GM12875 (cell line): ENCODE measurements around the gene DGCR6L.
A peak's percentile ranks its signal among the peaks of the same experiment; 100 is the strongest.
"Not testable (repeated sequence)": the region's sequence is repeated elsewhere in the genome, so short reads cannot be mapped to it uniquely, and the experiment has no call there.

Experiments used
- H3K4me3 ChIP-seq: one replicate; pipeline ENCODE4 v1.5.1; 2011; ENCODE audit warnings: low read depth, low read length, control low read depth
- TF ChIP-seq, protein P1 (sequence below): IDR thresholded peaks from 2 replicates; pipeline ENCODE4 v1.5.1; 2011; ENCODE audit warnings: low read depth, mild to moderate bottlenecking, control low read depth, inconsistent platforms, low read length, moderate library complexity, borderline replicate concordance; ENCODE audit not compliant: insufficient read depth

Gene DGCR6L

DNA sequence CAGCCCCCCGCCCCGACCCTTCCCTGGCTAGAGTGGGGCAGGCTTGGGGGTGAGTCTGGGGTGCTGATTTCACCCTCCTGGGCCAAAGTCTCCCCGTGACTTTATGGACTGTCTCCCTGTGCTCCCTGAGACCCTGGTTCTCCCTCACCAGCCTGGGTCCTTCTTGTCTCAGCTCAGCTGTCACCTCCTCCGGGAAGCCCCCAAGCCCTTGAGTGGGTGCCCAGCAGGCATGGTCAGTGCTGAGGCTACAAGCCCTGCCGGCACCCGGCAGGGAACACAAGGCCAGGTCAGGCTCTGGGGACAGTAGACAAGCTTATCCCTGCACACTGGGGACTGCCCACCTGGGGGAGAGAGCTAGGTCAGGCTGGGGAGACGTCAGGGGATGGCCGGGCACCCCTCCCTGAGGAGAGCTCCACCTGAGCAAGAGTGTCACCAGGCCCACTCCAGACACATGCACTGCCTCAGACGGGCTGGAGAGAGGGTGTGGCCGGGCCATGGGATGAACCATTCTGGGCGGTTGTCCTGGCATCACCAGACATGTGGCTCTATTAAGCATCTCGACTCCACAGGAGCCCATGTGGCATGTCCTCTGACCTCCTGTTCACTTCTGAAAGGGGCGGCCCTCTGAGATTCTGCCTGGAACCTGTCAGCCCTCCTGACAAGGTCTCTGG is 29.1 kb downstream of the DGCR6L start:
- TF ChIP-seq, protein P1, sequence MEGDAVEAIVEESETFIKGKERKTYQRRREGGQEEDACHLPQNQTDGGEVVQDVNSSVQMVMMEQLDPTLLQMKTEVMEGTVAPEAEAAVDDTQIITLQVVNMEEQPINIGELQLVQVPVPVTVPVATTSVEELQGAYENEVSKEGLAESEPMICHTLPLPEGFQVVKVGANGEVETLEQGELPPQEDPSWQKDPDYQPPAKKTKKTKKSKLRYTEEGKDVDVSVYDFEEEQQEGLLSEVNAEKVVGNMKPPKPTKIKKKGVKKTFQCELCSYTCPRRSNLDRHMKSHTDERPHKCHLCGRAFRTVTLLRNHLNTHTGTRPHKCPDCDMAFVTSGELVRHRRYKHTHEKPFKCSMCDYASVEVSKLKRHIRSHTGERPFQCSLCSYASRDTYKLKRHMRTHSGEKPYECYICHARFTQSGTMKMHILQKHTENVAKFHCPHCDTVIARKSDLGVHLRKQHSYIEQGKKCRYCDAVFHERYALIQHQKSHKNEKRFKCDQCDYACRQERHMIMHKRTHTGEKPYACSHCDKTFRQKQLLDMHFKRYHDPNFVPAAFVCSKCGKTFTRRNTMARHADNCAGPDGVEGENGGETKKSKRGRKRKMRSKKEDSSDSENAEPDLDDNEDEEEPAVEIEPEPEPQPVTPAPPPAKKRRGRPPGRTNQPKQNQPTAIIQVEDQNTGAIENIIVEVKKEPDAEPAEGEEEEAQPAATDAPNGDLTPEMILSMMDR: no peak
- no peak overlapping the region for H3K4me3 ChIP-seq

DNA sequence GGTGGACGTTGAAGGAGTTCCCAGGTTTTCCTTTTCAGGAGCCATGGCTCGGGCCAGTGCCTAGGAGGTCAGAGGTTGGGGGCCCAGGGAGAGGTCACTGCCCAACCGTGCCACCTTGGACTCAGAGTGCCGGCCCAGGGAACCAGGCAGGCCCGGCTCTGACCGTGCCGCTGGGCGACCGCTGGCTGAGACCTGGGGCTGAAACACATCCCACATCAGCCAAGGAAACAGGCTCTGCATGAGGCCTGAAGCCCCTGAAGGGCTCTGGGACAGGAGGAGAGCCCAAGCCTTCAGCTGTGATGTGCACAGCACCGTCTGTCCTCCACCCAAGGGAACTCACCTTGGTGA is 29.8 kb downstream of the DGCR6L start:
- TF ChIP-seq, protein P1: no peak
- no peak overlapping the region for H3K4me3 ChIP-seq

DNA sequence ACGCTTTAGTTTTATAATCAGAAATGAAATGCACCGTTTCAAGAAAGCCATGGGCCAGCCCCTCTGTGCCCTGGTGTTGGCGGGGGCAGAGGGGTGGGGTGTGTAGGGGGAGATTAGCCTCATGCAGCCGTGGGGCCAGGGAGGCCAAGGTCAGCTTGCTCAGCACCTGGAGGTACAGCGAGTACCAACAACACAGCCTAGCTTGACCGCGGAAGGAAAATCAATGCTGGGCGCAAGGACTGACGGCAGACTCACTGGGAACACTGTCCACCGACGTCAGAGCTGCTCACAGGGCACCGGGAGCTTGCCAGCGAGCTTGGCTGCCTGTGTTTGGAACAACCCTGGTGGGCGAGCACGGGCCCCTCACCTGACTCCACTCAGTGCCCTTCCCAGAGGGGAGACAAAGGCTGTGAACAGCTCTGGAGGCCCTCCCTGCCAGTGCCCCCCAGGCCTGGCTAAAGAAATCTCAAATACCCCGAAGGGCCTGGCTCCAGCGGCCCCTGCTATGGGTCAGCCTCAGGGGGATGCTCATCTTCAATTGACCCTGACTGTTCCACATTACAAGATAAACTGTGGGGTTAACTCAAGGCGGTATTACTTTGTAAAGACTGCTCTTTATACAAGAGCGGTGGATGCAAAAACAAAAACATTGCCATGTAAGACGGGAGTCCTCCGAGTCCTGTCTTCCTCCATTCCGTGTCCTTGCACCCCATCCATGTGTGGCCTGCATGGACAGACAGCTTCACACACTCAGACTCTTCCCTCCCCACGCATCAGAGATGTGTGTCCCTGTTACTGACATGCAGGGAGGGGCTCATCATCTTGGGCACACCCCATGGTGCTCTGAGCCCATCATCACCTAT is 30.4 kb downstream of the DGCR6L start:
- H3K4me3 ChIP-seq: not testable (repeated sequence)

DNA sequence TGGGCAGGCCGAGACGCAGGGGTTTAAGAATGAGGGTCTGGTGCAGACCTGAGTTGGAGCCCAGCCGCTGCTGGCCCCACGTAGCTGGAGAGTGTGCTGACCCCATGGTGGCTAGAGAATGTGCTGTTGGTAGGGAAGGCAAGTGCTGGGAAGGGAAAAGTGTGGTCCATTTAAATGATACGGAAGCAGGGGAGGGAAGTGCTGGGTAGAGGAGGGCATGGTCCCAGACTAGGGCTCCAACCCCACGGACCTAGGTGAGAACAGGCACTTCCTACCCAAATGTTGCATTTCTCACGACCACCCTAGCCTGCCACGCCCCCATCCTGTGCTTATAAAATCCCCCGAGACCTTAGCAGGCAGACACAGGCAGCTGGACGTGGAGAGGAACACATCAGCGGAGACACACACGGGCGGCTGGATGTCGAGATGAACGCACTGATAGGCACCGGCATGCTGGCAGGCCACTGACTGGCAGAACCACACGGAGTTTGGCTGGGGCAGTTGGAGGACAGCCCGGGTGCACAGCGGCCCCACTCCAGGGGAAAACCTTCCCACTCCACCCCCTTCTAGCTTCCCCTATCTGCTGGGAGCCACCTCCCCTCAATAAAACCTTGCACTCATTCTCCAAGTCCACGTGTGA is 33.0 kb downstream of the DGCR6L start:
- H3K4me3 ChIP-seq: not testable (repeated sequence)

DNA sequence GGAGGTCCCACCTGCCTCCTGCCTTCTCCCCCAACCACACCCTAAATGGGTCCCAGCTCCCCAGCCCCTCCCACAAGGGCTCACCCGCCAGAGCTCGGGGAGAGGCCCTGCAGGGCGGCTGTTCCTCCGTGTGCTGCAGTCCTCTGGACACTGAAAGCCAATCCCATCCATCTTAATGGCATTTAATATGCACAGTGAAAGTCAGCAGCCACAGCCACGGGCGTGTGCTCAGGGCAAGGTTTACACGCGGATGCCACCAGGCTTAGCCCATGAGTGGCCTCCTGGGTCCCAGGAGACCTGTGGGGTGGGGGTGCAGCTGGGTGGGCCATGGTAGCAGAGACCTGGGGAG is 33.6 kb downstream of the DGCR6L start:
- H3K4me3 ChIP-seq: not testable (repeated sequence)

DNA sequence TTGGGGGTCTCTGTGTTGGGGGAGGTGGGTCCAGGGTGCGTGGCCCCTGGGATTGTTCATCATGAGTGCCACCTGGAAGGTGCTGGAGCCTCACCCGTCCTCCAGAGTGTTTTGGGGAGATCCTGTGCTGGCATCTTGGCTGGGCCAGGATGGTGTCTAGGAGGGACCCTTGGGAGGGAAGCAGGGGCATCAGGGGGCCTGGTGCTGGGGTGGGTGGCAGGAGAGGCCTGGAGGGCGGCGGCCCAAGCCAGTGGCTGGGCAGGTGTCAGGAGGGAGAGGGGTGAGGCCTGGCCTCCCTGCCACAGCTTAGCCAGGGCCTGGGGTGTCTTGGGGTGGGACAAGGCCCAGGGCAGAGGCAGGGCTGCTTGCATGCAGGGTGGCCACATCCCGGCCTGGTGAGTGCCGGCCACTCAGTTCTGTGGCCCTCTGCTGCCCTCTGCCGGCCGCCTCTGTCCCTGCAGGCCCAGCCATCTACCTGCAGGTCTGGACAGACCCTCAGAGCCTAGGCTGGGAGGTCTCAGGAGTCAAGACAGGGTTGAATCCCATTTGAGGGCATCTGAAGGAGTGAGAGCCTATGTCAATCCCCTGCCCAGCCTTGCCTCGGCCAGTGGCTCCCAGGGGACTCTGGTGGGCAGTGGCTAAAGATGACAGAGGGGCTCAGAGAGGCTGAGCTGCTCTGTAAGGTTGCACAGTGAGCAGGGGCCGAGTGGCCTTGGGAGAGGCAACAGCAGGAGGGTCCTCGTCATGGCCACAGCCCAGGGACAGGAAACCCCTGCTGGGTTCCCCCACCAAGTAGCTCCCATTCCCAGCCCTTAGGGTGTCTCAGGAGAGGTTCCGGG is 34.2 kb downstream of the DGCR6L start:
- TF ChIP-seq, protein P1: peak; percentile 94
- not testable (repeated sequence) for H3K4me3 ChIP-seq

DNA sequence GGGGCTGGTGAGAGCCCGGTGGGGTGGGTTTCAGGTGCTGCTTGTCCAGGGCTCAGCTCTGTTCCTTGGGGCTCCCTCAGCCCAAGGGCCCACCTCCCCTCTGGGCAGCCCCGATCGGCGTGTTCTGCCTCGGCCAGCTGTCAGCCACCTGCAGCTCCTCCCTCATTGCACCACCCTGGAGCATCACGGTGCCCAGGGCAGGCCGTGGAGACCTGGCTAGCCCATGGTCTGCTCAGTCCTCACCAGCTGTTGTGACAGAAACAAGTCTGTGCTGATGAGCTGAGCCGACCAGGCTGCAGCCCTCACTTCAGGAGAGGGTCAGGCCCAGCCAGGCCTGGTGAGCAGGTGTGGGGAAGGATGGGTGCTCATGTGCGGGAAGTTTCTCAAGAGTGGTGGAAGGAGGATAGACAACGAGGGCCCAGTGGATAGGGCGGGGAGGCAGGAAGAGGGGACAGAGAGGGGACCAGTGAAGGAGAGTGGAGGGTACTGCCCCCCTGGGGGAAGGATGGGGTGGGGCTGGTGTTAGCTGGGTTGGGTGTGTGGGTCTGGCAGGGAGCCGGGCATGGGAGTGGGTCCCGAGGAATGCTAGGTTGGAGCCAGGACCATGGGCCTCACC is 35.3 kb downstream of the DGCR6L start:
- TF ChIP-seq, protein P1: no peak
- no peak overlapping the region for H3K4me3 ChIP-seq

DNA sequence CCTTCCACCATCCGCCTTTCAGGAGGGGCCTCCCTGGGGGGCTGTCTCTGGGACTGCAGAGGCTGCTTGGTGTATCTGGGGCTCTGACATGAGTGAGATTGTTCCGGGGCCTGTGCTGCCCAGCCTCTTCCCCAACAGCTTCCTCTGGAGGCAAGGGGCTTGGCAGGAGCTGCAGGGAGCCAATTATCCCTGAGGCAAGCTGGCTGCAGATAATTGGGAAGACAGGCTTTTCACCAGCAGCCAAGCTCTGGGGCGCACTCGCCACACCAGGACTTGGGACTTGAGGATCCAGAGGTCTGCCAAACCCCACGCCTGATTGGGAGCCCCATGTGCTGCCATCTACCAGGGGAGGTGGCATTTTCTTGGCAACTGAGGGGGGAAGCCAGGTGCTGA is 36.2 kb downstream of the DGCR6L start:
- TF ChIP-seq, protein P1: no peak
- no peak overlapping the region for H3K4me3 ChIP-seq
